GM20431 (cell line): ENCODE measurements around the gene UBR4.

Source experiments
- in situ Hi-C: fragments of 300-500 bp; cut with MseI, MboI; formaldehyde crosslinking; loops from one replicate; pipeline ENCODE4 v1.15.0; 2020; ENCODE audit warnings: low sequenced_read_pairs; ENCODE audit not compliant: unreplicated experiment

The UBR4 gene

GRCh38 chr1:19079541-19080472 is 130.3 kb downstream of the UBR4 start:
- in situ Hi-C loops, result loop anchor here (25.0 kb wide), 1 partner anchor 168 kb away; the partner anchor contains the start of gene ALDH4A1

GRCh38 chr1:19078536-19078935 is 131.5 kb downstream of the UBR4 start:
- in situ Hi-C loops, result loop anchor here (25.0 kb wide), 1 partner anchor 166 kb away; the partner anchor contains the start of gene ALDH4A1

- in situ Hi-C loops, result loop anchor here (25.0 kb wide), 1 partner anchor 165 kb away; the partner anchor contains the start of gene ALDH4A1
Observed at GRCh38 chr1:19076841-19077616, 133.0 kb downstream of the UBR4 start.

- in situ Hi-C loops, result loop anchor here (25.0 kb wide), 1 partner anchor 163 kb away; the partner anchor contains the start of gene ALDH4A1
Observed at GRCh38 chr1:19074902-19075721, 135.0 kb downstream of the UBR4 start.

GRCh38 chr1:19074361-19074901 is 135.6 kb downstream of the UBR4 start:
- in situ Hi-C loops, result no loop called here

- in situ Hi-C loops, result no loop called here
Observed at GRCh38 chr1:19073311-19074186, 136.5 kb downstream of the UBR4 start.

- in situ Hi-C loops, result no loop called here
Observed at GRCh38 chr1:19072285-19072981, 137.6 kb downstream of the UBR4 start.

- in situ Hi-C loops, result no loop called here
Observed at GRCh38 chr1:19071674-19072281, 138.3 kb downstream of the UBR4 start.

GRCh38 chr1:19070891-19071621 is 139.0 kb downstream of the UBR4 start:
- in situ Hi-C loops, result no loop called here

GRCh38 chr1:19070197-19070651 is 139.8 kb downstream of the UBR4 start:
- in situ Hi-C loops, result no loop called here

- in situ Hi-C loops, result no loop called here
Observed at GRCh38 chr1:19068639-19069276, 141.3 kb downstream of the UBR4 start.

GRCh38 chr1:19067912-19068638 is 142.0 kb downstream of the UBR4 start:
- in situ Hi-C loops, result no loop called here

- in situ Hi-C loops, result no loop called here
Observed at GRCh38 chr1:19067182-19067911, 142.7 kb downstream of the UBR4 start.

GRCh38 chr1:19066874-19067181 is 143.2 kb downstream of the UBR4 start:
- in situ Hi-C loops, result no loop called here

GRCh38 chr1:19066248-19066873 is 143.7 kb downstream of the UBR4 start:
- in situ Hi-C loops, result no loop called here
